IMR-90 (cell line): ENCODE data around the gene CARD16. TPM values are rescaled to one million over a fixed set of nuclear protein-coding genes. Genes with fewer than 3 reads are reported as not detected.

Experiments
- CEBPB ChIP-seq: IDR thresholded peaks from 2 replicates; pipeline ENCODE4 v1.6.1; 2012; ENCODE audit warnings: low read depth, low read length, improper control_type of control experiment
- USF2 ChIP-seq: fragments of 150-350 bp; IDR thresholded peaks from 2 replicates; pipeline ENCODE4 v1.6.1; 2017; ENCODE audit warnings: mild to moderate bottlenecking, antibody characterized with exemption, low read length, low read depth
- polyA plus RNA-seq, 3 experiments: library from polyadenylated mRNA; depleted of rRNA; stranded (reverse); fragments of >200 nt; gene quantifications; 2 replicates each; pipeline ENCODE4 v1.2.3, GENCODE V29; 2012; ENCODE audit warnings: low replicate concordance in 1 of 3
- total RNA-seq: library from RNA; depleted of rRNA; stranded (reverse); fragments of >200 nt; gene quantifications from 2 replicates; pipeline ENCODE4 v1.2.3, GENCODE V29; 2012

CARD16 gene
- total and polyA plus RNA-seq, 2 of the 4 experiments (the other 2 are of a cell fraction), result 7.9 to 29.2 TPM

GRCh38 chr11:105046898-105047579, 1.9 kb upstream of the CARD16 start (continued):
- TF ChIP-seq USF2 (peak; percentile 27; the same call in 1 of the 2 replicates), CEBPB (peak; percentile 70; the same call in 1 of the 2 replicates)
